Prostate gland (tissue), 2 donors: ENCODE data around the gene ASCL1. TPM values are rescaled to one million over a fixed set of nuclear protein-coding genes. Genes with fewer than 3 reads are reported as not detected.

Experiments used
- DNase-seq: peaks from one replicate; pipeline ENCODE4 v3.0.0-alpha.2; 2019; ENCODE audit warnings: low spot score
- H3K27ac ChIP-seq, 2 donors: fragments of 200-600 bp; sonication (generic); 2 replicates each; pipeline ENCODE4 v1.5.1; 2017 to 2019
- H3K27me3 ChIP-seq: fragments of 200-600 bp; sonication (generic); replicated peaks from 2 replicates; pipeline ENCODE4 v1.5.1; 2019; ENCODE audit not compliant: insufficient read depth
- H3K36me3 ChIP-seq, 2 donors: fragments of 200-600 bp; sonication (generic); 1 replicate in 1 of 2; 2 replicates in 1 of 2; pipeline versions ENCODE4 v1.5.1 to v1.8.1; 2017 to 2019
- H3K4me1 ChIP-seq: fragments of 200-600 bp; sonication (generic); replicated peaks from 2 replicates; pipeline ENCODE4 v1.5.1; 2019
- H3K4me3 ChIP-seq, 2 donors: fragments of 200-600 bp; sonication (generic); 2 replicates each; pipeline ENCODE4 v1.5.1; 2017 to 2019
- H3K9me3 ChIP-seq: fragments of 200-600 bp; sonication (generic); 2 replicates; pipeline ENCODE4 v1.5.1; 2017
- CTCF ChIP-seq, 4 experiments: fragments of 200-600 bp in 2 of 4; fragments of 450-650 bp in 2 of 4; sonication (generic) in 2 of 4; IDR thresholded peaks; 1 replicate in 3 of 4; 2 replicates in 1 of 4; pipeline ENCODE4 v1.5.1; 2016 to 2019; ENCODE audit warnings: antibody characterized with exemption in 4 of 4, mild to moderate bottlenecking in 2 of 4, moderate library complexity in 2 of 4
- POLR2A ChIP-seq: fragments of 450-650 bp; IDR thresholded peaks from one replicate; pipeline ENCODE4 v1.6.1; 2016; ENCODE audit warnings: antibody characterized with exemption, mild to moderate bottlenecking
- POLR2AphosphoS5 ChIP-seq: sonication (generic); formaldehyde crosslinking; IDR thresholded peaks from one replicate; pipeline ENCODE4 v1.6.1; 2017; ENCODE audit warnings: antibody characterized with exemption
- WGBS: methylation state at CpG from one replicate; pipeline ENCODE4 v1.1.5; 2018; 5-methylcytosine and 5-hydroxymethylcytosine counted together
- intact Hi-C: fragments of 100-400 bp; cut with DNase I; formaldehyde crosslinking; loops from one replicate; pipeline ENCODE4 v1.14.2; 2022
- total RNA-seq, 2 donors: library from RNA; depleted of rRNA; stranded (reverse); fragments of >200 nt; gene quantifications; one replicate each; pipeline ENCODE4 v1.1.0, GENCODE V29; 2016

Gene ASCL1
- total RNA-seq, 2 donors from 2014 or later = 0.34 to 0.50 TPM

- no peak overlapping the region for H3K27ac ChIP-seq
- no peak overlapping the region for H3K4me3 ChIP-seq
- intact Hi-C loops = no loop called here
- H3K9me3 ChIP-seq = no peaks in the 10 kb centered on the region
- DNase-seq = no peak
- H3K36me3 ChIP-seq = no peaks in the 10 kb centered on the region
- no peaks in the 10 kb centered on the region for H3K27me3 ChIP-seq
- no peak for TF ChIP-seq POLR2AphosphoS5
- TF ChIP-seq POLR2A = no peak
- TF ChIP-seq CTCF (IDR thresholded peaks at IDR 0.05) = no peak
- H3K4me1 ChIP-seq = no peaks in the 10 kb centered on the region
These were observed 37.2 kb upstream of the ASCL1 start for GRCh38 chr12:102920271-102920670.

GRCh38 chr12:102921240-102921639 lies 36.2 kb upstream of the ASCL1 start:
- Histone ChIP-seq H3K27ac (no peak overlapping the region), H3K27me3 (no peaks in the 10 kb centered on the region), H3K9me3 (no peaks in the 10 kb centered on the region), H3K4me3 (no peak overlapping the region), H3K36me3 (no peaks in the 10 kb centered on the region), H3K4me1 (no peaks in the 10 kb centered on the region)
- no peak for DNase-seq
- TF ChIP-seq CTCF (IDR thresholded peaks at IDR 0.05) (no peak), POLR2A (no peak), POLR2AphosphoS5 (no peak)
- intact Hi-C loops = no loop called here

- TF ChIP-seq POLR2A (no peak), CTCF (IDR thresholded peaks at IDR 0.05) (no peak), POLR2AphosphoS5 (no peak)
- DNase-seq = no peak
- no peaks in the 10 kb centered on the region for H3K27me3 ChIP-seq
- no peak overlapping the region for H3K27ac ChIP-seq
- intact Hi-C loops = no loop called here
- H3K4me1 ChIP-seq = no peaks in the 10 kb centered on the region
- H3K4me3 ChIP-seq = no peak overlapping the region
- no peaks in the 10 kb centered on the region for H3K36me3 ChIP-seq
- no peaks in the 10 kb centered on the region for H3K9me3 ChIP-seq
These were observed 30.3 kb upstream of the ASCL1 start for GRCh38 chr12:102927220-102927619.

GRCh38 chr12:102933168-102933567 lies 24.3 kb upstream of the ASCL1 start:
- H3K27ac ChIP-seq = no peak overlapping the region
- no peaks in the 10 kb centered on the region for H3K9me3 ChIP-seq
- DNase-seq = no peak
- H3K36me3 ChIP-seq = no peaks in the 10 kb centered on the region
- H3K4me3 ChIP-seq = no peak overlapping the region
- WGBS = 77% methylated on average over 1 of the region's 1 CpG
- no peaks in the 10 kb centered on the region for H3K27me3 ChIP-seq
- intact Hi-C loops = no loop called here
- H3K4me1 ChIP-seq = no peaks in the 10 kb centered on the region
- no peak for TF ChIP-seq POLR2A
- TF ChIP-seq CTCF (IDR thresholded peaks at IDR 0.05) = no peak
- no peak for TF ChIP-seq POLR2AphosphoS5

- H3K36me3 ChIP-seq = no peaks in the 10 kb centered on the region
- intact Hi-C loops = no loop called here
- H3K27ac ChIP-seq = no peak overlapping the region
- 61% methylated on average over 2 of the region's 2 CpGs for WGBS
- no peak overlapping the region for H3K4me3 ChIP-seq
- H3K9me3 ChIP-seq = no peaks in the 10 kb centered on the region
- H3K4me1 ChIP-seq = no peaks in the 10 kb centered on the region
- DNase-seq = no peak
- TF ChIP-seq POLR2AphosphoS5 (no peak), CTCF (IDR thresholded peaks at IDR 0.05) (no peak), POLR2A (no peak)
- H3K27me3 ChIP-seq = no peaks in the 10 kb centered on the region
These were observed 18.4 kb upstream of the ASCL1 start for GRCh38 chr12:102939059-102939458.
